Epidermal melanocyte (primary cell): Measurements from ENCODE around the gene ZNF837.
"Not testable (repeated sequence)": the region's sequence is repeated elsewhere in the genome, so short reads cannot be mapped to it uniquely, and the experiment has no call there.

Experiments
- DNase-seq: peaks from one replicate; pipeline ENCODE4 v3.0.0; 2011; ENCODE audit warnings: low spot score; ENCODE audit not compliant: insufficient read length

Gene ZNF837

GRCh38 chr19:58396691-58397532 lies 16.1 kb upstream of the ZNF837 start:
- DNase-seq: no peak

DNA sequence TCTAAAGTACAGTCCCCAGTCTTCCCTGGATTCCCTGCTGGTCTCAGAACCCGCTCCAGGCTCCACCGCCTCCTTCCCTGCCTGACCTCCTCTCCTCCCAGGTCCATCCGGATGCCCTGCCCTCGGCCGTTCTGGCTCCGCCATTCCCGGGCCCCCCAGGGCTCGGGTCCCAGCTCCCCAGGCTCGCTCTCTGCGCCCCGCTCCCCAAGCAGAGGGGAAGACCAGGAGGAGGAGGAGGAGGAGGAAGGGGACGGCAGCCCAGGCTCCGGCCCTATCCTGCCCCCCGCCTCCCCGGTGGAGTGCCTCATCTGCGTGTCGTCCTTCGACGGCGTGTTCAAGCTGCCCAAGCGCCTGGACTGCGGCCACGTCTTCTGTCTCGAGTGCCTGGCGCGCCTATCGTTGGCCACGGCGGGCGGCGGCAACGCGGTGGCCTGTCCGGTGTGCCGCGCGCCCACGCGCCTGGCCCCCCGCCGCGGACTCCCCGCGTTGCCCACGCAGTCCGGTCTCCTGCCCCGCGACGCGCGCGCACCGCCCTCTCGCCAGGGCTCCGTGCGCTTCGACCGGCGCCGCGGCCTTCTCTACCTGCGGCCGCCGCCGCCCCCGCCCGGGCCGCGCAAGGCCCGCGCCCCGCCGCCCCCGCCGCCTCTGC lies 15.3 kb upstream of the ZNF837 start:
- DNase-seq: no peak

GRCh38 chr19:58395220-58395978 lies 14.6 kb upstream of the ZNF837 start, which contains the start of gene RNF225:
Gene RNF225, plus strand, starts transcription at chr19:58395656. Its CDS starts 434 bp downstream, at chr19:58396090.
- DNase-seq: no peak

DNA sequence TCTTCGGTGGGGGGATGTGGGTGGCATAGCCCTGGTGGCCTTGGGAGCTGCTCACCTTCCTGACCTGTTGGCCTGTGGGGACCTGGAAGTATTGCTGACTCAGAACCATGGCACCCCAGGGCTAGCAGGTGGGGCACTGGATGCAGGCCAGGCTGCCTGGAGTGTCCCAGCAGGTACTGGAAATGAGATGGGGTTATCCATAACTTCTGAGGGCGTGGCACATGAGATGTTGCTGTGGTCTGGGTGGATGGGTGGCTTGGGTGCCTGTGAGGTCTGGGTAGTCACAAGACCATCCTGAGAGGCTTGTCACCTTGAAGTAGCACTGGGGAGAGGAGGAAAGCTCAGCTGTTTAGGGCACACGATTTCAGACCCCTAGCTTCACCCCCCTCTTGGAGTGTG lies 14.0 kb upstream of the ZNF837 start:
- no peak for DNase-seq

GRCh38 chr19:58393725-58394033 lies 12.8 kb upstream of the ZNF837 start:
- DNase-seq: no peak

GRCh38 chr19:58392945-58393724 lies 12.3 kb upstream of the ZNF837 start:
- DNase-seq: no peak

- no peak for DNase-seq
Measured at GRCh38 chr19:58388175-58388526, 7.3 kb upstream of the ZNF837 start.

DNA sequence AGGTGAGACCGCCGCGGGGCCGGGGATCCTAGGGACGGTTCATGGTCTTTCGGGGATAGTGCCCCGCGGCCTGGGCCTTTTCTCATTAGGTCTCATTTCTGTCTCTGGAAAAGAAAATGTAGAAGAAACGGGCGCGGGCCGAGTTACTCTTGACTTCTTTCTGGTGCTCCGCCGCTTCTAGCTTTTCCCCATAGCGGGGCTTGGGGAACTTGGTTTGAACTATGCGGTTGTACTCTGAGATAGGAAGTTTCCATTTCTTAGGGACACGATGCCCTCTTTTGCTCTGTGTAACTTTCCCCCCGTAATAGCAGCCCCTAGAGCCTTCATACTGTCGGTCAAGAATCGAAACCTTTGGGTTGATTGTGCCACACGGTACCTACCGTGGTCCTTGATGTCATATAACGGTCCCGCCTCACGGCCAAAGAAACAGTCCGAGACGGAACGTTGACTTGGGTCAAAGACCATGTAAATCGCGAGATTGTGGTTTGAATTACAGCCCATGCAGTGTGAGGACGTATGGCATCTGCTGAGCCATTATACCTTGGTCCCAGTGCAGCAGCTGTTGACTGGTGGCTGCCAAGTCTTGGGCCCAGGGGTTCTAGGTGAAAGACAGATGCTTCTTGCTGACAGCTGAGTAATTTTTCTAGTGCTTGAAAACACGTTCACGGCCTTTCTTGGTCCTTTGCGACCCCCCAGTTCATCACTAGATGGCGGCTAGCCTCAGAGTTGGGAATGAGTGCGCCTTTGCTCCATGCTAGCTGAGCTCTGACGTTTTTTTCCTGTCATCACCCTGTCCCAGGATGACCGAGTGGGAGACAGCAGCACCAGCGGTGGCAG lies 6.7 kb upstream of the ZNF837 start:
- no peak for DNase-seq

DNA sequence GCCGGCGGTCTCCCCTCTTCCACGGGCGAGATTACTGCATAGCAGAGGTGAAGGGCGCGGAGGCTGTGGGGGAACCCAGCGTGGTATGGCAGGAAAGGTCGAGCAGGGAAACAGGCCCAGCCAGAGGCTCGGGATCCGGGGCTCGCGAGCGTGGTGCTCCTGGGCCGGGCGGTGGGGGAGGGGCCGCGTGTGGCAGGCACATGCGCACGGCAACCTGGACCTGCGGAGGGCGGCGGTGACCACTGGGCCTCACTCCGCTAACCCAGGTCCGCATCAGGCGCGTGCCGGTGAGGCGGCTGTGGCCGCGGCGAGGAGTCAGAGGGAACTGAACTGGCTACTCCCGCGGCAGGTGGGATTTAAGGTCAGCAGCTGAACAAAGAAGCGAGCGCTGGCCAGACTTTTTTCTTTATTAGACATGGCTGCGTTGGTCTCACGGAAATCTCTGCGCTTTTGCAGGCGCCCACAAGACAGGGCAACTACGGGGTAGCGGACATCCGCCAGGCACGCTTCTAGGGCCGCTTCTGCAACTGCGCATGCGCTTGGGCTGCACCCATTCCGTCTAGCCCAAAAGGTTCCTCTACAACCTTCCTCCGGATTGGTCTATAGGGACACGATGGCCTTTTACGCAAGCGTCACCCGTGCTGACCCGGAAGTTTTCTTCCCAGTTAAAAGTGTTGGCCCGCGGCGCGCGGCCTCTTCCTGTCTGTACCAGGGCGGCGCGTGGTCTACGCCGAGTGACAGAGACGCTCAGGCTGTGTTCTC lies 5.9 kb upstream of the ZNF837 start, which contains the start of gene RPS5:
TSS of gene RPS5 (plus strand) at position 694 of the 762 bp plus-strand sequence. CDS start 869 bp downstream, outside the sequence.
- DNase-seq: peak; percentile 100

DNA sequence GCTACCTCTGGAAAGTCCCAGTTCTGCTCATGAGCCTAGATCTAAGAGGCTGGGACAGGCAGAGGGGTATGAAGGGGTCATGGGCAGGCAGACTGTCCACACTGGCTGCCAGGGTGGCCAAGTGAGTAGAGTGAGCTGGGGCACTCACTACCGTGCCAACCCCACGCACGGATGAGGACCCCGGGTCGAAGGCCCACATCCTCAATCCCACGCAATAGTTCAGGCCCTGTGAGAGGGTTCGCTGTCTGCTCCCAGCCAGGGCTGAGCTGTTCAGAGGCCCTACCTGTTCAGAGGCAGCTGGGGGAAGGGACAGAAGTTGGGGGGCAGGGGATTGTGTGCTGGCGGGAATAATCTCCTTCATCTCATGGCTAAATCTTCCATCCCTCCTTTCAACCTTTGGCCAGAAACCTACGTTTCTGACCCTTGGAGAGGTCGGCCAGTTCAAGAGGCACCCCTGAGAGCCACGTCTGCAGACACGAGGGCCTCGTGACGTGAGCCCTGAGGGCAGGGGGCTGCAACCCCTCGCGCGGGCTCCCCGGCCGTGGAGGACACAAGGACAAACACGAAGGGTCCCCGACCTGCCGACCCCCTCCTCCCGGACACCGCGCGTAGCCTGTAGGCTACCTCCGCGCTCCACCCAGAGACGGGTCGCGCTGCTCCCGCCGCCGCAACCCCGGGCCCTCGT lies 5.2 kb upstream of the ZNF837 start:
- DNase-seq: no peak

DNA sequence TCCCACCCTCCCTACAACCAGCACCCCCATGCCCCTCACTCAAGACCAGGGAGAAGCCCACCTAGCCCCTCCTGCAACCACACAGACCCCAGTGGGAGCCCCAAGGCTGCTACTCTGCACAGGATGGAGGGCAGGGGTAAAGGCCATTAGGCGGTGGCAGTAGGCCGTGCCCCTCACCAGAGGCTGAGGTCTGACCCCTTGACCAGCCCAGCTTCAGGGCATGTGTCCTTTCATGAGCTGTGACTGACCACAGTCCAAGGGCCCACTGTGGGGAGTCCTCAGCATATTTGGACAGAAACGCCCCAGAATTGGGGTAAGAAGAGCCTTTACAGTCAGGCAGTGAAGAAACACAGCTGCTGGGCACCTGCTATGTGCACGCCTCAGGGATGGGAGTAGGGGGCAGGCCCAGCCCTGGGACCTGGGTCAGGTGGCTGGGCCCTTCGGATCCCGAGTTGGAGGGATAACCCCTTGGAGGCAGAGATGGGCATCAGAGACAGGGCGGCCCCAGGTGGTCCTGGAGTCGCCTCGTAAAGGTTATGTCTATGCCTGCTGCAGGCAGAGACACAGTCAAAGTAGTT lies 4.6 kb upstream of the ZNF837 start:
- no peak for DNase-seq

GRCh38 chr19:58382997-58383603 lies 2.3 kb upstream of the ZNF837 start:
- DNase-seq: no peak

GRCh38 chr19:58381460-58382212 lies 806 bp upstream of the ZNF837 start:
- DNase-seq: no peak

DNA sequence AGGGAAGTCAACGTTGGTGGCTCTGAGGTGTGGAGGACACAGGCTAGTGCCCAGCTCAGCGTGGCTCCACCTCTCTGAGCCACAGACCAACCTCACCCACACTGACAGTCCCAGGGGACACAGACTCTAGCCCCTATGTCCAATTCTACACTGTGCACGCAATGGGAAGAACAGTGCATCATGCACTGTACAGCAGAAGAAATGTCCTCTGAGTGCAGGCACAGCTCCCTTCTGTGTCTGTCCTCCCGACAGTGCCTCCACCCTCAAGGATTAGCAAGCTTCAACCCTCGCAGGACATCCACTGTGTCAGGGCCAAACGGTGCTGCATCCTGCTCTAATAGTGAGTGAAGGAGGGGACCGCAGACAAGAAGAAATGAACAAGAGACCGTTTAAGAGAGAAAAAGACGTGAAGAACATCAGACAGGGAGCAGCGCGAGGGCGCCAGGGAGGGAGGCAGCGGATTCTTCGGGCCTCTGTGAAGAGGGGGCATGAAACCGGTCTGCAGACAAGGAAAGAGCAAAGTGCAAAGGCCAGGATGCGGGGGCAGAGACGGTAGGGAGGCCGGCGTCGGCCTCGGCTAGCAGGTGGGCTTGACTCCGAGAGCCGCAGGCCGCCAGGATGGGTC lies 681 bp downstream of the ZNF837 start:
- DNase-seq: no peak

DNA sequence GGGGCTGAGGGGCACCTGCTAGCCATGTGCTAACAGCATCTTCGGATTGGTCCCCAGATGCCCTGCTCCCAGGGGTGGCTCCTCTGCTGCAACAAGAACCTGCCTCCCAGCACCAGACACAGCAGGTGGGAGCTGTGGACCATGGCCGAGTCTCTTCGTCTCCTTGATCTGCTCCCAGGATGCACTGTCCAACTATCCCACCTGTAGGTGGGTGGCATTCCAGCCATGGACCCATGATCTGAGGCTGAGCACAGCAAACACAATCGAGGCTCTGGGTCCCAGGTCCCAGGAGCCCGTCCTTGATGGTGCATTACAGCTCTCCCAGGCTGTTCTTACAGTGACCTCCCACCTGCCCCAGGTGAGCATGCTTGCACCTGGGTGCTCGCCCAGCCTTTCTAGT lies 1.6 kb downstream of the ZNF837 start:
- DNase-seq: no peak

DNA sequence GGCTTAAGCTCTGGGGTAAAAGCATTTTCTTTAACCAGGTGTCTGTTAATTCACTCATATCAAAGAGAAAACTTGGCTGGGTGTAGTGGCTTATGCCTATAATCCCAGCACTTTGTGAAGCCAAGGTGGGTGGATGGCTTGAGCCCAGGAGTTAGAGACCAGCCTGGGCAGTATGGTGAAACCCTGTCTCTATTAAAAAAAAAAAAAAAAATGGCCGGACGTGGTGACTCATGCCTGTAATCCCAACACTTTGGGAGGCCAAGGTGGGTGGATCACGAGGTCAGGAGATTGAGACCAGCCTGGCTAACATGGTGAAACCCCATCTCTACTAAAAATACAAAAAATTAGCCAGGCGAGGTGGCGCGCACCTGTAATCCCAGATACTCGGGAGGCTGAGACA lies 4.1 kb downstream of the ZNF837 start:
- not testable (repeated sequence) for DNase-seq

DNA sequence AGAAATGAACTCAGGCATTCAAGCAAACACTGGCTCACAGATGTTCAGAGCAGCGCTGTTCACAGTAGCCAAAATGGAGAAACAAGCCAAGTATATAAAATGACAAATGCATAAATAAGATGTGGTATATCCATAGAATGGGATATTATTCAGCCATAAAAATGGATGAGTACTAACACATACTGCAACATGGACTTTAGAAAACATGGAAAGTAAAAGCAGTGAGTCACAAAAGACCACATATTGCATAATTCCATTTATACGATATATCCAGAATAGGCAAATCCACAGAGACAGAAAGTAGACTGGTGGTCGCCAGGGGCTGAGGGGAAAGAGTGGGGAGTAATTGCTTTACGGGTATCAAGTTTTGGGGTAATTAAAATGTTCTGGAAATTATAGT lies 6.6 kb downstream of the ZNF837 start:
- DNase-seq: no peak
